OCI-LY3 (cell line): ENCODE measurements around the gene HYAL1.

Source experiments
- EZH2phosphoT487 ChIP-seq: fragments of 200-600 bp; shearing (Covaris generic); IDR thresholded peaks from 2 replicates; pipeline ENCODE4 v1.6.1; 2018; ENCODE audit warnings: antibody characterized with exemption, mixed run types, low read depth
- TF ChIP-seq, protein P1 (sequence below): fragments of 200-600, 300-600 bp; sonication (generic); IDR thresholded peaks from 2 replicates; pipeline ENCODE4 v1.5.1; 2014; ENCODE audit warnings: antibody characterized with exemption, low read length, low read depth

DNA sequence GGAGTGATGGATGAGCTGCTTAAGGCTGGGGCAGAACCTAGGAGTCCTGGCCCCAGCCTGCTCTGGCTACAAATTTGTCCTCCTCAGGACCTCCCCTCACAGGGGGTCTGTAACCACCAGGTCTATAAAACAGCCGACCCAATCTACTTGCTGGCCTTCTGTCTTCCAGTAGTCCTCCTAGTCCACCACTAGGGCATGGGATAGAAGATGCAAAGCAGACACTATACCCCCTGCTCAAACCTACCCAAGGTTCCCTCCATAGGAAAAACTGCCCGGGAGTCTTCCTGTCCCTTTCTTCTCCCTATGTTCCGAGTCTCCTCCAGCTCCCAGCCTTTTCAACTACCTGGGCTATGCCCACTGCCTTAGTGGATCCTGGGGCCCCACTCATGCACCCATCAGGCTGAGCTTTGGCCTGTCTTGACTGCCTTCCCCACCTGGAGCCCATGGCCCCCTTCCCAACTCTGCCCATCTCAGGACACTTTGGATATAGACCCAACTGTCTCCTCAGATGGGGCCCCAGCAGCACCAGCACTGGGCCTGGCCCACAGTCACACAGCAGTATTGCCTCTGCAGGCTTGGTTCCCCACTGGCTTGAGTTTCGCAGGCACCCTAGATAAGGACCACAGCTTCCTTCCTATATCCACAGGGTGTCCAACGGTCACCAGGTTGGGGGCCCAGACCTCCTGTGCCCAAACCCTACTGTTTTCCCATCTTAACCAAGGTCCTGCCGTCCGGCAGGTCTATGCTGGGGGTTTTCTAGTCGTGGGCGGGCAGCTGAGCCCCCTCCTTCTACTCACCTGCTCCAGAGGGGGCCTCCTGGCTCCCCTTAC is 5.3 kb downstream of the HYAL1 start:
- TF ChIP-seq, protein P1, sequence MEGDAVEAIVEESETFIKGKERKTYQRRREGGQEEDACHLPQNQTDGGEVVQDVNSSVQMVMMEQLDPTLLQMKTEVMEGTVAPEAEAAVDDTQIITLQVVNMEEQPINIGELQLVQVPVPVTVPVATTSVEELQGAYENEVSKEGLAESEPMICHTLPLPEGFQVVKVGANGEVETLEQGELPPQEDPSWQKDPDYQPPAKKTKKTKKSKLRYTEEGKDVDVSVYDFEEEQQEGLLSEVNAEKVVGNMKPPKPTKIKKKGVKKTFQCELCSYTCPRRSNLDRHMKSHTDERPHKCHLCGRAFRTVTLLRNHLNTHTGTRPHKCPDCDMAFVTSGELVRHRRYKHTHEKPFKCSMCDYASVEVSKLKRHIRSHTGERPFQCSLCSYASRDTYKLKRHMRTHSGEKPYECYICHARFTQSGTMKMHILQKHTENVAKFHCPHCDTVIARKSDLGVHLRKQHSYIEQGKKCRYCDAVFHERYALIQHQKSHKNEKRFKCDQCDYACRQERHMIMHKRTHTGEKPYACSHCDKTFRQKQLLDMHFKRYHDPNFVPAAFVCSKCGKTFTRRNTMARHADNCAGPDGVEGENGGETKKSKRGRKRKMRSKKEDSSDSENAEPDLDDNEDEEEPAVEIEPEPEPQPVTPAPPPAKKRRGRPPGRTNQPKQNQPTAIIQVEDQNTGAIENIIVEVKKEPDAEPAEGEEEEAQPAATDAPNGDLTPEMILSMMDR = no peak
- TF ChIP-seq EZH2phosphoT487 = no peak
